GM21529 (cell line): ENCODE results near the gene PPT1.
A peak's percentile ranks its signal among the peaks of the same experiment; 100 is the strongest.
"Not testable (repeated sequence)": the region's sequence is repeated elsewhere in the genome, so short reads cannot be mapped to it uniquely, and the experiment has no call there.

Source experiments
- ATAC-seq: cut with Tn5 transposase; IDR thresholded peaks from one replicate; pipeline ENCODE4 v1.9.1; 2021; ENCODE audit not compliant: unreplicated experiment

The PPT1 gene

DNA sequence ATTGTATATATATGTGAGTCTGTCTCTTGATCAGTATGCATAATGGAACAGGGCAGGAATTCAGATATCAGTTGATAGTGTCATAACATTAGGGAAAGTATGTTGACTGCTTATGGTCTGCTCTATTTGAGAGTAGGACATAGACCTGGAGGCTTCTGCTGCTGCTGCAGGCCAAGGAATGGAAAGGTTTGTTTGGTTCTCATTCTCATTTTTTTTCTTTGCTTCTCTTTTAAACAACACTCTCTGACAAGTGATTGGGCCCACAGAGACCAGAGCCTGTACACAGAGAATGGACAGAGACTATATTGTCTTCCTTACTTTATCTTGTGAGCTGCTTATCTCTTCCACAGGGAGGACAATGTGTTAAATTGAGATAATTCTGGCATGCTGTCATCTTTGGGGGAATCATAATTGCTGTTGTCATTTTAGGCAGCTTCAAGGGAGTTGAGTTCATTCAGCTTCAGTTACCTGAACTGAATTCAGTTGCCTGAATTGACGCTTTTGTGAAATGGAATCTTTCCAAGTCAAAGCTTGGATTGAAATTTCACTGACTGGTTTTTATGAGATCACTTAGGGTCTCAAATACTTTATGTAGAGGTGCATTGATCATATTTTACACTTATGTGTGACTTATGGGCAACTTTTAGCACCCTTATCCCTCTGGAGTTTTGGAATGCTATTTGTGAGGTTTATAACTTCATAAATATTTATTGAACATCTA is 39.6 kb downstream of the PPT1 start:
- ATAC-seq: no peak

DNA sequence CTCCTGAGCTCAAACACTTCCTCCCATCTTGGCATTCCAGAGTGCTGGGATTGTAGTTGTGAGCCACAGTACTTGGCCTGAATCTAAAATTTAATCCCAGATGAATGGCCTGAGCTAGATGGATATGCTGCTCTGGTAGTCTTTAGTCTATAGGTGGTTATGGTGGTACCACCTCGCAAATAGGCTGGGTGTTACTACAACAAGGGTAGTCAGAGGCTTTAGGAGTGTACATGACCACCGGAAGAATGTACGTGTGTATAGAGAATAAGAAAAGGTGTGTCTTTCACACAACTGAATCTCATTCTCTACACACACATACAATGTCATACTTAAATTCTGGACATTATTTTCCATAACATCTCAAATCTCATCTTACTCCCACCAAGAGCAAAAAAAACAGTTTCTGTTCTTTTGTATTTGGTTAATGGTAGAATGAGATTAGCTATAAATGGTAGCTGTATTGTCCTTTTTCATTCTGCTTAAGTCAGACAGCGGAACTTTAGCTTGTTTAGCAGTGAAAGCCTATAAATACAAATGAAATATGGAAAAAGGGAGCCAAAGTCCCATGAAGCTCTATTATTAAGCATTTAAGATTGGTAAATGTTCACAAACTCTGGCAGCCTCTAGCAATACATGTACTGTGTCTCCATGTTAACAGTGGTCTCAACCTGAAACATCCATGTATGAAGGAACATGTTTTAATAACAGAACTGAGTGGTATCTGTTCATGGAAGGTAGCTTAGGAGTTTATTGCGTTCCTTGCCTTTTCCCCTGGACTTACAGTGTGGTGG is 40.3 kb downstream of the PPT1 start:
- no peak for ATAC-seq

DNA sequence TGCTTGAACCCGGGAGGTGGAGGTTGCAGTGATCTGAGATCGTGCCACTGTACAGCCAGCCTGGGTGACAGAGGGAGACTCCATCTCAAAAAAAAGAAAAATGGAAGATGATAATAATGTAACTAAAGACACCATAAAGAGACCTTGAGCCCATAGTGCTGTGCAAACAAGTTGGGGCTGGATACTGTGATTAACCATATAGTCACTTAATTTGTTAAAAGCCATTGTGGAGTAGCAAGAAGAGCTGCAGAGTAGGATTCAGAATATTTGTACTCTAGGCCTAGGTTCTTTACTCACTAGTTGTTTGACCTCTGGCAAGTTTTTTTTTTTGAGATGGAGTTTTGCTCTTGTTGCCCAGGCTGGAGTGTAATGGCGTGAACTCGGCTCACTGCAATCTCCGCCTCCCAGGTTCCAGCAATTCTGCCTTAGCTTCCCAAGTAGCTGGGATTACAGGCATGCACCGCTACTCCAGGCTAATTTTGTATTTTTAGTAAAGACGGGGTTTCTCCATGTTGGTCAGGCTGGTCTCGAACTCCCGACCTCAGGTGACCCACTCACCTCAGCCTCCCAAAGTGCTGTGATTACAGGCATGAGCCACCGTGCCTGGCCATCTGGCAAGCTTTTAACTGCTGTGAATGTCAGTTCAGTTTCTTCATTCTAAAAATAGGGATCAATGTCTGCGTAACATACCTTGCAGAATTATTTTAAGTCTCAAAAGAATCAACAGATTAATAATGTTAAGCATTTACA is 43.7 kb downstream of the PPT1 start:
- ATAC-seq: no peak

DNA sequence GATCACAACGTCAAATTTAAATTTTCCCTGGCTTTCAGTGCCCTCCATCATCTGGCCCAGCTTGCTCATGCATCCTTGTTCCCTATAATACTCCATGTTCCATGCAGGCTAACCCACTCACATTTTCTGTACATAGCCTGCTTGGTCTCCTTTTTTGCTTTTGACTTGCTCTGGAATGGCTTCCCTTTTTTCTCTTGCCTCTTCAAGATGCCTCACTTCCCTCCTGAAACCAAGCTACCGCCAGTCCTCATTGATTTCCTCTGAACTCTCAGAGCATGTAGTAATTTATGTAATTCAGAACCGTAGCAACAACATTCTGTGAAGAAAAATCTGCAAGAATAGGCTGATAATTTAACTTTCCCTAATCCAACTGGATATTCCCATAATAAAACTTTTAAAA is 46.2 kb downstream of the PPT1 start:
- no peak for ATAC-seq

DNA sequence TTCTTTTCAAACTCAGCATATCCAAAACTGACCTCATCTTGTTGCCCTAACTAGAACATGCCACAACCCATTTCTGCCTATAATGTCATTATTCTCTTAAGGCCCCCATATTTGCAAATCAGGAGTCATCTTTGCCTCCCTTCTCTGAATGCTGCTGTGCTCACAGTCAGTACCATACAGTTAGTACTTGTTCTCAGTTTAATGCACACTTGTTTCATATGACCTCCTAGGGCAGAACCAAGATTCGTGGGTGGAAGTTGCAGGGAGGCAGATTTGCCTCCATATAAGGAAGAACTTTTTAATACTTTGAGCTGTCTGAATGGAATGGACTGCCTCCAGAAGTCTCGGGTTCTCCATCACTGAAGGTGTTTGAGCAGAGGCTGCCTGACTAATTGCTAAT is 47.3 kb downstream of the PPT1 start:
- peak; percentile 47 for ATAC-seq

DNA sequence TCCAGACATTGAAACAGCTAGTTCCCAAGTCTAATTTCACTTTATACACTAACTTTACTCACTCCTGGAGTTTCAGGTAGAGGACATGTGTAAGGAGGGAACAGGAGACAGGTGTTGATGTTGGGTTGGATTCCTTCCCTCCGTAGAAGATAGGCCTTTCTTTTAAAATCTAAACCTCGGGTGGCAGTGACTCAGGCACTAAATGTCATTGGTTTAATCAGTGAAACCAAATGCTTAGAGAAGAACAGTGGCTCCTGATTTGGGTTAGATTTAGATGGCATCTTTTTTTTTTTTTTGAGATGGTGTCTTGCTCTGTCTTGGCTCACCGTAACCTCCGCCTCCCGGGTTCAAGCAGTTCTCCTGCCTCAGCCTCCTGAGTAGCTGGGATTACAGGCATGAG is 49.3 kb downstream of the PPT1 start:
- ATAC-seq: no peak

DNA sequence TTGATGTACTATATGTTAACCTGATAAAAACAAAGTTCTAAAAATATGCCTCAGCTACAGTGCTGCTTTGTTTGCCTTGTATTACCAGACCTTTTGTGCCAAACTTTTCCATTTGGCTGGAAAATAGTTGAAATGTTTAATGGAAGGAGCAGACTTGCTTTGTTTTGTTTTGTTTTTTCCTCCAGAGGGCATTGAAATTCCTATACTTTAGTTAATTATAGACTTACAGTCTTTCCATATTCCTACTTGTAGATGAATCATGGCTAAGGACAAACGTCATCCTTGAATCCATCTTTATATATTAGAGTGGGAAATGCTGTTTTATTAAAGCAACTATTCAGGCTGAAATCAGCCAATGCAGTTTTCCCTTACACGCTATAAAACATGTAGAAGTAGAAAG is 49.8 kb downstream of the PPT1 start:
- no peak for ATAC-seq

DNA sequence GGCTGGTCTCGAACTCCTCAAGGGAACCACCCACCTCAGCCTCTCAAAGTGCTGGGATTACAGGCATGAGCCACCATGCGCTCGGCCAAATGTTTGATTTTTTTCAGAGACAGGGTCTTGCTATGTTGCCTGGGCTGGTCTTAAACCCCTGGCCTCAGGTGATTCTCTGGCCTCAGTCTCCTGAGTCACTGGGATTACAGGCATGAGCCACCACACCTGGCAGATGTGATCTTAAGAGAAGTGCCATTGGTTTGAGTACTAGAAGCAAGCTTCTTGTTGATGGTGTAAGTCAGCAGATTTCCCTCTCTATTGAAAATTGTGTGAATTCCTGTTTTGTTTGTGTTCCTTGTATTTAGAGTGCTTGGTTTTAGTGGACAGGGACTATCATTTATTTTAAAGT is 51.3 kb downstream of the PPT1 start:
- ATAC-seq: no peak

DNA sequence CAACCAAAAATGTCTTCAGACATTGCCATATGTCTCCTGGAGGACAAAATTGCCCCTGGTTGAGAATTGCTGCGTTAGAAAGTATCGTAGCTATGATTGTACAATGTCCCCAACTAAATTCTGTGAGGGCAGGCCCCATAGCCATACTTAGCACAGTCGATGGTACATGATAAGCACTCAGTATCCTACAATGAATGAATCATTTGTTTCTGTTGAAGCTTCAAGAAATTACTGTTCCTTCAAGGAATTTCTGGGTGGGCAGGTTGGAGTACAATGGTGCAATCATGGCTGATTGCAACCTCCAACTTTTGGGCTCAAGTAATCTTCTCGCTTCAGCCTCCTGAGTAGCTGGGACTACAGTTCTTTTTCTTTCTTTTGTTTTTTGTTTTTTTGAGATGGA is 51.9 kb downstream of the PPT1 start:
- no peak for ATAC-seq

DNA sequence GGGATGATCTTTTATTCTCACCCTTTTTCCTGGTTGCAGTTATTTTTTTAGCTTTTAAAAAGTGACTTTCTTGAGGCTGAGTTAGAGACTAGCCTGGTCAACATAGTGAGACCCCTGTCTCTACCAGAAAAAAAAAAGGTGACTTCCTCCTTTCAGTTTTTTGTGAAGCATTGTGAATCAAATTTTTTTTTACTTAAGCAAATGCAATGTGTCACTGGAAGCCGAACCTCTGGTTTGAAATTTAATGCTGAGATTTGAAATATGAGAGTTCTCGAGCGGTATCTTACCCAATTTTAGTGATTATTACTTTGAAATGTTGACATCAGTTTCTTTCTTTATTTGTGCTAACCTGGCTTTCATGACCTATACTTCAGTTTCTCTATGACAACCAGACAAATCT is 52.9 kb downstream of the PPT1 start:
- no peak for ATAC-seq

DNA sequence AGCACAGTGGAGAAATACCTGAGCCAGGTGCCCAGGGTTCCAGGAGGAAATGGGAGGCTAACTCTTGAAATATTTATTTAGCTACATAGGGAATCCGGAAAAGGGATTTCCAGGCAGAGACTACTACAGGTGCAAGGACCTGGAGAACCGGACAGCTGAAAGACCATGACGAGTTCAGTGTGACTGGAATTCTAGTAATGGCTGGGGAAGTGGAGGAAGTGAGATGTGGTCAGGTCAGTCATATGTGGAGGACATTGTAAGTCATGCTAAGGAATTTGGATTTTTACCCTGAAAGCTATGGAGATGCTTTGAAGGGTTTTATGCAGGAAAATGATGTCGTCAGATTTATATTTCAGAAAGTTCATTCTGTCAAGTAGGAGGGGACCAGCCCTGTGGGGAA is 54.7 kb downstream of the PPT1 start:
- ATAC-seq: no peak

DNA sequence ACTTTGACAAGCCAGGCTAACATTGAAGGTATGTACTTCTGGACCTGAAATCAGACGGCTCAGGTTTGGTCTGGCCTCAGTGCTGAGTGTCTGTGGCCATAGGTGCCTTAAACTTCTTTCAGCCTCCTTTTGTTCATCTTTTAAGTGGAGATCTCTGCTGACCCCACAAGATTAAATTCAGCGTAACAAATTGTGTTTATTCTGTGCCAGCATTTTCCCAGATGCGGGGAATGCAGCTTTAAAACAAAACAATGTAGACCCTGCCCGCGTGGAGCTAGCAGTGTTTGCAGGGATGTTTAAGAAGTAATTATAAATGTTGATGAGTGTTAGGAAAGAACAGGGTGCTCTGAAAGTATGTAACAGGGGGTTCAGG is 55.6 kb downstream of the PPT1 start:
- ATAC-seq: no peak

DNA sequence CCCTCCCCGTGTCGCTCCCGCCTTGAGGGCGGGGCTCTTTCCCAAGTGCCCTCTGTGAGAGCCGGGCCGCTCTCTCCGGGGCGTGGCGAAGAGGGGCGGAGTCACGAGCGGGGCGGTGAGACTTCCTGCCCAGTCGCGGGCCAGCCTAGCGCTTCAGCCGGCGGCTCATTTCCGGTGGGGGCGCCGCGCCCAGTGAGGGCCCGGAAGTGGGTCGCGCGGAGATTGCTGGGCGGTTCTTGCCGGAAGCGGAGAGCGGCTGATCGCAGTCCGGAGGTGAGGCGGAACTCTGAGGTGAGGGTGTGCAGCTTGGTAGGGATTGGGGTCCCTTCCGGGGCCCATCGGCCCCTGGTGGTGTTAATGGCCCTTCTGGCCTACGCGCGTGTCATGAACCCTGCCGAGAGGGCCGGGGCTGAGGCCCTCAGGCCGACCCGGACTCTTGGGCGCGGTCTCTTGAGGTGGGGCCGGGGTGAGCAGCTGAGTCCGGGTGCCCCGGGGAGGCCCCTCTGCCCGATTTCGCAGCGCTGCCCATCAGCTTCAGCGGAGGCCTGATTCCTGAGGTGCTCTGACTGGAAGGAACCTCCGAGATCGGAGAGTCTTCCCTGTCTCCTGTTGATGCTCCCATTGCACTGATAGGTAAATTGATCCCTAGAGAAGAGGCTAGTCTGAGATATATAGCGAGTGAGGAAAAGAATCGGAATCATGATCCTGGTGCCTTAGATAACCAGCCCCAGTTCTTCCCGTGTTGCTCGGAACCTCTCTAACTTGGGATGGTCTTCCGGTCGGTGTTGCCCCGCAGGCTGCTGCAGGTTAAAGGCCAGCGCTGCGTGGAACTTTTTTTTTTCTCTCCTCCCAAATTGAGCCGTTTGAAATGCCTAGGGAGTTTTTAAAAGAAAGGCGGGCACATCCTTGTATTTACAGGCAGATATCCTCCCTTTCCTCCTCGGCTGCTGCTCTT is 56.3 kb downstream of the PPT1 start, which contains the start of gene CAP1:
CAP1 (plus strand) TSS at position 219 of the 955 bp plus-strand sequence. CDS start 18,618 bp downstream, outside the sequence.
- peak; percentile 73 for ATAC-seq

DNA sequence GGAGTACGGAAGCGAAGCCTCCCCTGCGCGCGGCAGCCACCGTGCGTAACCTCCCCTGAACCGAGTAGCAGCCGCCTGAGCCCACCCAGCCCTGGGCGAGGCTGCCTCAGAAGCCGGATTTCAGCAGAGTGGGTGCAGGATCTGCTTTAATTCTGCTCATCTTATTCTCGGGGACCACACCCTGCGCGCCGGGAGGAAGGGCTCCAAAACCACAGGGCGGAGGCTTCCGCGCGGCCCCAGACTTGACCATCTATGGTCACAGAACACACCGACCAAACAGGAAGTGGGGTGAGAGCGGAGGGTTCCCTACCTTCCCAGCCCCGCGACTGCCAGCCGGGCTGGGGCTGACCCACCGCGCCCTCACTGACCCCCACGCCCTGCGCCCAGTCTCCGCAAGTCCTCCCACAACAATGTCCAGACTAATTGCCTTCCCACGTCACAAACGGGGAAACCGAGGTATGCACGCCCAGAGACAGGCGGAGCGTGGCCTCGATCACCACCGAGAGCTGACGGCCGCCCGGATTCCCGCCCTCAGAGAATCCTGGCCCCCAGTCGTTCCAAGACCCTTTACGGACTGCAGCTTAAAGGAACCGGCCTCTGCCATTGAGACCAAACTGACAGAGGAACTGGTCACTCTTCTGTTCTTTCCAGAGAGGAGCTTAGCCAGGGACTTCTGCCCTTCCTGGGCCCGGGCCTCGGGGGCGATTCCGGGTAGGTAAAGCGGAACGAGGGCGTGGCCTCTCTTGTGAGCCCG is 57.1 kb downstream of the PPT1 start:
- peak; percentile 61 for ATAC-seq

DNA sequence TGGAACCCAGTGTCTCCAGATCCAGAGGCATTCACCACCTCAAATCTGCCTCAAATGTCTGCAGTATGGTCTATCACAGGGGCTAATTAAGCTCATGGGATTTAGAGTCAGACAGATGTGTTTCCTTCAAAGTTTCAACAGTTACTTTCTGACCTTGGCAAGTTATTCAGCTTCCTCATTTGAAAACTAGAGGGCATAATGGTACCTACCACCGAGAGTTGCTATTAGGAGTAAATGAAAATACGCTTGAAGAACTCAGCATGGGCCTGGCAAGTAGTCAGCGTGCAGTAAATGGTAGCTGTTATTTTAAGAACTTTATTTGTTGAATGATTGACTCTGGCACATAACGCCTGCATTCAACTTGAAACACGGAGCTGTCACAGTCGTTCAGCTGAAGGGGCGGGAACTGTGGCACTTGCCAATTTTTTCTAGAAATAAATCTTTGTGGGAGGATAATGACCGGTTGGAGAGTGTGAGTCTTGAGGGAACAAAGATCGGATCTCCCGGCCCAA is 57.8 kb downstream of the PPT1 start:
- ATAC-seq: peak; percentile 11

DNA sequence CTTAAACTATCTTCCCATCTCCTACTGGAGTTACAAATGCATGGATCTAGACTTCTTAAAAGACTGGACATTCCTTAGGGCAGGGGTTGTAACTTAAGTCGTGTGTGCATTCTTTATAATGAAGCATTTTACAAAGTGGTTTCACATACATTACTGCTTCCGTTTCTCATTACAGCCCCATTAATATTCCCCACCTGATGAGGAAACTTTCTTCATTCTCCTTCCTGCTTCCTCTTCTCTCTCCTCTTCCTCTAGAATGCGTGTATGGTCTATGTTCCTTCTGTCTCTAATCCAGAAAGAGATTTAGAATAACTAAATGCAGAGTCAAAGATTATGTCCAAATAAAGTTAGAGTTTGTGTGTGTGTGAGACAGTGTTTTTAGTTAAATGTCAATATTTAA is 58.4 kb downstream of the PPT1 start:
- ATAC-seq: no peak

DNA sequence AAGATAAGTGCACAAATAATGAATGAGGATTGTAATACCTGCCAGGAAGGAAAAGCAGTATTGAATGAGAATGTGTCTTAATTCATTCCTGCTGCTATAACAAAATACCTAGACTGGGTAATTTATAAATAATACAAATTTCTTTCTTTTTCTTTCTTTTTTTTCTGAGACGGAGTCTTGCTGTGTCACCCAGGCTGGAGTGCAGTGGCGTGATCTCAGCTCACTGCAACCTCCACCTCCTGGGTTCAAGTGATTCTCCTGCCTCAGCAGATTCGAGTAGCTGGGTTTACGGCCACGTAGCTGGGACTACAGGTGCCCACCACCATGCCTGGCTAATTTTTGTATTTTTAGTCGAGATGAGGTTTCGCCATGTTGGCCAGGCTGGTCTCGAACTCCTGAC is 59.8 kb downstream of the PPT1 start:
- not testable (repeated sequence) for ATAC-seq

DNA sequence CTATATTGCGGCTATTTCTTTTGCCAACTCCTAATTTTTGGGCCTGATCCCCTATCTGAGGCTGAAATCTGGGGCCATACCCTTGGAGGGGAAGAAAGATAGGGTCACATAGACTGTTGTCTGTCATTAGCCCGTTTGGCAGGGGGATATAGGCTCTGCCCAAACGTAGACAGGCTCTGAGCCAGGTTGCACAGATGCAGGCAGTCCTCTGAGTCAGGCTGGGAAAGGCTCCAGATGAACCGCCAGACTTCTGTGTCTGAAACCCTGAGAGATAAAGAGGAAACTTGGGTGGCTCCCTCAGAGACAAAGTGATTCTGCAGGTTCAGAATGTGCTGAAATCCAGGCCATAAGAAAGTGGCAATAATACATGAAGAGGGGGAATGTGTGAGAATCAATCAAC is 60.5 kb downstream of the PPT1 start:
- ATAC-seq: no peak

DNA sequence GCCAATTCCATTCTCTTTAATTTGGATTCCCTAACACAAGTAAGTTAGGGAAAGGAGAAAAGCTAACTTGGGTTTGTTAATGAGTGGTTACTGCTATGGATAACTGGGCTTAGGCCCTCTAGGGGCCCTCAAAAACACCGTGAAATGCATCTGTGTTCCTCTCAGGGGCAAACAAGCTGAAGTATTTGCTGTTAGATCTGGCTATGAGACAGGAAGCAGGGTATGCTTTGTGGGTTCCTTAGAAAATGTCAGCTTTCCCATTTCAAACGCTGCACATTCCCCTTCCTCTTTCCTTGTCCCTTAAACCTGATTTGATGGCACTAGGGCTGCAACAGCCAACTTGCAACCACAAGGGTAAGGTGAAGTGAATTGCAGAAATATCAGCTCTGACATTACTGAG is 62.2 kb downstream of the PPT1 start:
- no peak for ATAC-seq
